Superior temporal gyrus (tissue), 1 donor: ENCODE data around the gene GAREM1.

Experiments used
- DNase-seq: peaks from one replicate; pipeline ENCODE4 v3.0.0-alpha.2; 2016; ENCODE audit errors: extremely low spot score

Gene GAREM1

GRCh38 chr18:32425466-32425865 is 45.2 kb downstream of the GAREM1 start:
- DNase-seq = no peak

- peak; percentile 72 for DNase-seq
Observed at GRCh38 chr18:32424696-32425095, 46.0 kb downstream of the GAREM1 start.

- peak; percentile 39 for DNase-seq
Observed at GRCh38 chr18:32422978-32423740, 47.5 kb downstream of the GAREM1 start.

GRCh38 chr18:32422201-32422600 is 48.5 kb downstream of the GAREM1 start:
- peak; percentile 16 for DNase-seq

GRCh38 chr18:32420084-32420750 is 50.5 kb downstream of the GAREM1 start:
- no peak for DNase-seq

GRCh38 chr18:32418148-32418547 is 52.5 kb downstream of the GAREM1 start:
- no peak for DNase-seq

GRCh38 chr18:32405588-32405987 is 65.1 kb downstream of the GAREM1 start:
- no peak for DNase-seq

- DNase-seq = no peak
Observed at GRCh38 chr18:32401621-32402020, 69.1 kb downstream of the GAREM1 start.

GRCh38 chr18:32393407-32393806 is 77.3 kb downstream of the GAREM1 start:
- no peak for DNase-seq

- peak; percentile 50 for DNase-seq
Observed at GRCh38 chr18:32391126-32391525, 79.6 kb downstream of the GAREM1 start.

- no peak for DNase-seq
Observed at GRCh38 chr18:32389858-32390257, 80.8 kb downstream of the GAREM1 start.

- no peak for DNase-seq
Observed at GRCh38 chr18:32389191-32389590, 81.5 kb downstream of the GAREM1 start.

GRCh38 chr18:32386471-32386870 is 84.2 kb downstream of the GAREM1 start:
- peak; percentile 72 for DNase-seq

GRCh38 chr18:32383050-32383819 is 87.4 kb downstream of the GAREM1 start:
- DNase-seq = no peak

- no peak for DNase-seq
Observed at GRCh38 chr18:32381761-32382160, 88.9 kb downstream of the GAREM1 start.

- no peak for DNase-seq
Observed at GRCh38 chr18:32380559-32380958, 90.1 kb downstream of the GAREM1 start.

- DNase-seq = no peak
Observed at GRCh38 chr18:32379891-32380290, 90.8 kb downstream of the GAREM1 start.

GRCh38 chr18:32378705-32379104 is 92.0 kb downstream of the GAREM1 start:
- no peak for DNase-seq

- no peak for DNase-seq
Observed at GRCh38 chr18:32373995-32374394, 96.7 kb downstream of the GAREM1 start.

- no peak for DNase-seq
Observed at GRCh38 chr18:32373505-32373904, 97.2 kb downstream of the GAREM1 start.

GRCh38 chr18:32372381-32373061 is 98.2 kb downstream of the GAREM1 start:
- DNase-seq = no peak

GRCh38 chr18:32372047-32372380 is 98.7 kb downstream of the GAREM1 start:
- DNase-seq = no peak
